ENCODE results near the gene RFK. TPM values are rescaled to one million over a fixed set of nuclear protein-coding genes. Genes with fewer than 3 reads are reported as not detected.

RFK gene
- total and polyA plus RNA-seq, 9 of the 15 experiments (the other 6 are each of a cell fraction or from before 2014, with no cell fraction given) = 3.8 to 51.1 (median 14.8) TPM

DNA sequence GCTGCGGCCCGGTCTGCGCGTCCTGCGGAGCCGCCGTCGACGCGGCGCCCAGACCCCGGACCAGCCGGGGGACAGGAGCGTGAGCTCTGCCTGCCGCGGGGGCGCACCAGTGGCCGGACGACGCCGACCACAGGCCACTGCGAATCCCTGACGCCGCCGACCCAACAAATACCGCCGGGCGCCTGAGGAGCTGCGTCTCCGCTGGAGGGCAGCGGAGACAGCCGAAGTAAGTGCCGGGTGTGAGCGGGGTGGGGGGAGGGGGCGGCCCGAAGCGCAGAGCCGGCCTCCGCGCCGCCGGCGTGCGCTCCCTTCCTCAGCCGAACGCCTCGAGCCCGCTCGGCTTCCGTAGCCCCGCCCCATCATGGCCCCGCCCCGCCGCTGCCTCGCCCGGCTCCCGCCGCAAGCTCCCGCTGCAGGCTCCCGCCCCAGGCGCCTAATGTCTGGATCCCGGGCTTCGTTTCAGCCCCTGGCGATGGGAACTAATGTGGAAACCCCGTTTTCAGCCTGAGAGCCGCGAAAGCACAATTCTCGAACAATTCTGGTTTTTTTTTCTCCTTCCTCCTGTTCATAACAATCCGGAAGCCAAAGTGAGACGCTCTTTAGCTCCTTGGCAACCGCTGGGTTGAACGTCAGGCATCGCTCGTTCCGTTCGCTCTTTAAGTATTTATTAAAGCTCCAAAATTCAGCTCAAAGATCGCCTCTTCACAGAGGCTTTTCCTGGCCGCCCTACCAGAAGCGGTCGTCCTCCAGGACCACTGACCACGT lies at the start of gene RFK (continued):
- TF ChIP-seq, protein P1, sequence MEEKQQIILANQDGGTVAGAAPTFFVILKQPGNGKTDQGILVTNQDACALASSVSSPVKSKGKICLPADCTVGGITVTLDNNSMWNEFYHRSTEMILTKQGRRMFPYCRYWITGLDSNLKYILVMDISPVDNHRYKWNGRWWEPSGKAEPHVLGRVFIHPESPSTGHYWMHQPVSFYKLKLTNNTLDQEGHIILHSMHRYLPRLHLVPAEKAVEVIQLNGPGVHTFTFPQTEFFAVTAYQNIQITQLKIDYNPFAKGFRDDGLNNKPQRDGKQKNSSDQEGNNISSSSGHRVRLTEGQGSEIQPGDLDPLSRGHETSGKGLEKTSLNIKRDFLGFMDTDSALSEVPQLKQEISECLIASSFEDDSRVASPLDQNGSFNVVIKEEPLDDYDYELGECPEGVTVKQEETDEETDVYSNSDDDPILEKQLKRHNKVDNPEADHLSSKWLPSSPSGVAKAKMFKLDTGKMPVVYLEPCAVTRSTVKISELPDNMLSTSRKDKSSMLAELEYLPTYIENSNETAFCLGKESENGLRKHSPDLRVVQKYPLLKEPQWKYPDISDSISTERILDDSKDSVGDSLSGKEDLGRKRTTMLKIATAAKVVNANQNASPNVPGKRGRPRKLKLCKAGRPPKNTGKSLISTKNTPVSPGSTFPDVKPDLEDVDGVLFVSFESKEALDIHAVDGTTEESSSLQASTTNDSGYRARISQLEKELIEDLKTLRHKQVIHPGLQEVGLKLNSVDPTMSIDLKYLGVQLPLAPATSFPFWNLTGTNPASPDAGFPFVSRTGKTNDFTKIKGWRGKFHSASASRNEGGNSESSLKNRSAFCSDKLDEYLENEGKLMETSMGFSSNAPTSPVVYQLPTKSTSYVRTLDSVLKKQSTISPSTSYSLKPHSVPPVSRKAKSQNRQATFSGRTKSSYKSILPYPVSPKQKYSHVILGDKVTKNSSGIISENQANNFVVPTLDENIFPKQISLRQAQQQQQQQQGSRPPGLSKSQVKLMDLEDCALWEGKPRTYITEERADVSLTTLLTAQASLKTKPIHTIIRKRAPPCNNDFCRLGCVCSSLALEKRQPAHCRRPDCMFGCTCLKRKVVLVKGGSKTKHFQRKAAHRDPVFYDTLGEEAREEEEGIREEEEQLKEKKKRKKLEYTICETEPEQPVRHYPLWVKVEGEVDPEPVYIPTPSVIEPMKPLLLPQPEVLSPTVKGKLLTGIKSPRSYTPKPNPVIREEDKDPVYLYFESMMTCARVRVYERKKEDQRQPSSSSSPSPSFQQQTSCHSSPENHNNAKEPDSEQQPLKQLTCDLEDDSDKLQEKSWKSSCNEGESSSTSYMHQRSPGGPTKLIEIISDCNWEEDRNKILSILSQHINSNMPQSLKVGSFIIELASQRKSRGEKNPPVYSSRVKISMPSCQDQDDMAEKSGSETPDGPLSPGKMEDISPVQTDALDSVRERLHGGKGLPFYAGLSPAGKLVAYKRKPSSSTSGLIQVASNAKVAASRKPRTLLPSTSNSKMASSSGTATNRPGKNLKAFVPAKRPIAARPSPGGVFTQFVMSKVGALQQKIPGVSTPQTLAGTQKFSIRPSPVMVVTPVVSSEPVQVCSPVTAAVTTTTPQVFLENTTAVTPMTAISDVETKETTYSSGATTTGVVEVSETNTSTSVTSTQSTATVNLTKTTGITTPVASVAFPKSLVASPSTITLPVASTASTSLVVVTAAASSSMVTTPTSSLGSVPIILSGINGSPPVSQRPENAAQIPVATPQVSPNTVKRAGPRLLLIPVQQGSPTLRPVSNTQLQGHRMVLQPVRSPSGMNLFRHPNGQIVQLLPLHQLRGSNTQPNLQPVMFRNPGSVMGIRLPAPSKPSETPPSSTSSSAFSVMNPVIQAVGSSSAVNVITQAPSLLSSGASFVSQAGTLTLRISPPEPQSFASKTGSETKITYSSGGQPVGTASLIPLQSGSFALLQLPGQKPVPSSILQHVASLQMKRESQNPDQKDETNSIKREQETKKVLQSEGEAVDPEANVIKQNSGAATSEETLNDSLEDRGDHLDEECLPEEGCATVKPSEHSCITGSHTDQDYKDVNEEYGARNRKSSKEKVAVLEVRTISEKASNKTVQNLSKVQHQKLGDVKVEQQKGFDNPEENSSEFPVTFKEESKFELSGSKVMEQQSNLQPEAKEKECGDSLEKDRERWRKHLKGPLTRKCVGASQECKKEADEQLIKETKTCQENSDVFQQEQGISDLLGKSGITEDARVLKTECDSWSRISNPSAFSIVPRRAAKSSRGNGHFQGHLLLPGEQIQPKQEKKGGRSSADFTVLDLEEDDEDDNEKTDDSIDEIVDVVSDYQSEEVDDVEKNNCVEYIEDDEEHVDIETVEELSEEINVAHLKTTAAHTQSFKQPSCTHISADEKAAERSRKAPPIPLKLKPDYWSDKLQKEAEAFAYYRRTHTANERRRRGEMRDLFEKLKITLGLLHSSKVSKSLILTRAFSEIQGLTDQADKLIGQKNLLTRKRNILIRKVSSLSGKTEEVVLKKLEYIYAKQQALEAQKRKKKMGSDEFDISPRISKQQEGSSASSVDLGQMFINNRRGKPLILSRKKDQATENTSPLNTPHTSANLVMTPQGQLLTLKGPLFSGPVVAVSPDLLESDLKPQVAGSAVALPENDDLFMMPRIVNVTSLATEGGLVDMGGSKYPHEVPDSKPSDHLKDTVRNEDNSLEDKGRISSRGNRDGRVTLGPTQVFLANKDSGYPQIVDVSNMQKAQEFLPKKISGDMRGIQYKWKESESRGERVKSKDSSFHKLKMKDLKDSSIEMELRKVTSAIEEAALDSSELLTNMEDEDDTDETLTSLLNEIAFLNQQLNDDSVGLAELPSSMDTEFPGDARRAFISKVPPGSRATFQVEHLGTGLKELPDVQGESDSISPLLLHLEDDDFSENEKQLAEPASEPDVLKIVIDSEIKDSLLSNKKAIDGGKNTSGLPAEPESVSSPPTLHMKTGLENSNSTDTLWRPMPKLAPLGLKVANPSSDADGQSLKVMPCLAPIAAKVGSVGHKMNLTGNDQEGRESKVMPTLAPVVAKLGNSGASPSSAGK (IDR thresholded peaks at IDR 0.05) = no peak
- no peak for TF ChIP-seq E2F4 (CRISPR knock-in tag; IDR thresholded peaks at IDR 0.05; ENCODE audit: low read depth)
- no peak for TF ChIP-seq FOXA1 (IDR thresholded peaks at IDR 0.05; ENCODE audit: borderline replicate concordance)
- TF ChIP-seq, protein P2, sequence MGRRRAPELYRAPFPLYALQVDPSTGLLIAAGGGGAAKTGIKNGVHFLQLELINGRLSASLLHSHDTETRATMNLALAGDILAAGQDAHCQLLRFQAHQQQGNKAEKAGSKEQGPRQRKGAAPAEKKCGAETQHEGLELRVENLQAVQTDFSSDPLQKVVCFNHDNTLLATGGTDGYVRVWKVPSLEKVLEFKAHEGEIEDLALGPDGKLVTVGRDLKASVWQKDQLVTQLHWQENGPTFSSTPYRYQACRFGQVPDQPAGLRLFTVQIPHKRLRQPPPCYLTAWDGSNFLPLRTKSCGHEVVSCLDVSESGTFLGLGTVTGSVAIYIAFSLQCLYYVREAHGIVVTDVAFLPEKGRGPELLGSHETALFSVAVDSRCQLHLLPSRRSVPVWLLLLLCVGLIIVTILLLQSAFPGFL (CRISPR knock-in tag; IDR thresholded peaks at IDR 0.05) = no peak
- 0 out of 2 replicates have a peak, but pooled peaks have one; percentile 6 for TF ChIP-seq MYNN (IDR thresholded peaks at IDR 0.05)
- no peak for TF ChIP-seq MYNN (CRISPR knock-in tag; IDR thresholded peaks at IDR 0.05)
- TF ChIP-seq IFI16 (CRISPR knock-in tag; IDR thresholded peaks at IDR 0.05) = no peak
- TF ChIP-seq GABPA (tag; conservative IDR thresholded peaks at IDR 0.05; ENCODE audit: low read depth) = peak; percentile 64
- TF ChIP-seq MCM7 (IDR thresholded peaks at IDR 0.05) = no peak
- TF ChIP-seq, protein P3, sequence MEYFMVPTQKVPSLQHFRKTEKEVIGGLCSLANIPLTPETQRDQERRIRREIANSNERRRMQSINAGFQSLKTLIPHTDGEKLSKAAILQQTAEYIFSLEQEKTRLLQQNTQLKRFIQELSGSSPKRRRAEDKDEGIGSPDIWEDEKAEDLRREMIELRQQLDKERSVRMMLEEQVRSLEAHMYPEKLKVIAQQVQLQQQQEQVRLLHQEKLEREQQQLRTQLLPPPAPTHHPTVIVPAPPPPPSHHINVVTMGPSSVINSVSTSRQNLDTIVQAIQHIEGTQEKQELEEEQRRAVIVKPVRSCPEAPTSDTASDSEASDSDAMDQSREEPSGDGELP (CRISPR knock-in tag; IDR thresholded peaks at IDR 0.05; ENCODE audit: borderline replicate concordance) = peak; percentile 48; the same call in 1 of the 2 replicates
- TF ChIP-seq ASH1L (IDR thresholded peaks at IDR 0.05; ENCODE audit: borderline replicate concordance, low read depth, partially characterized antibody) = no peak
- TF ChIP-seq PHB (CRISPR knock-in tag; IDR thresholded peaks at IDR 0.05) = no peak
- peak; percentile 53; the same call in 1 of the 2 replicates for TF ChIP-seq PML (IDR thresholded peaks at IDR 0.05; ENCODE audit: low read length)
